Mesenchymal stem cell (in vitro differentiated cells and primary cell): ENCODE results near the gene IFT52.

Source experiments
- DNase-seq: peaks from one replicate; pipeline ENCODE4 v3.0.0-alpha.2; 2013
- H2AFZ ChIP-seq: one replicate; pipeline ENCODE4 v1.6.1; 2013; ENCODE audit warnings: low read depth, mild to moderate bottlenecking, control low read depth, inconsistent platforms, low read length, moderate library complexity
- H2AK5ac ChIP-seq: 2 replicates; pipeline ENCODE4 v1.6.1; 2013; ENCODE audit warnings: low read length, moderate library complexity, mild to moderate bottlenecking, inconsistent platforms; ENCODE audit not compliant: severe bottlenecking
- H2BK120ac ChIP-seq: one replicate; pipeline ENCODE4 v1.6.1; 2013; ENCODE audit warnings: low read depth, mild to moderate bottlenecking, inconsistent platforms, low read length, moderate library complexity
- H2BK12ac ChIP-seq, 2 experiments: one replicate each; pipeline ENCODE4 v1.6.1; 2013; ENCODE audit warnings: inconsistent platforms in 2 of 2, low read length in 2 of 2, mild to moderate bottlenecking in 2 of 2, moderate library complexity in 2 of 2, control low read depth in 1 of 2
- H2BK15ac ChIP-seq: one replicate; pipeline ENCODE4 v1.6.1; 2013; ENCODE audit warnings: mild to moderate bottlenecking, low read depth, inconsistent platforms; ENCODE audit not compliant: poor library complexity, severe bottlenecking
- H2BK5ac ChIP-seq: 2 replicates; pipeline ENCODE4 v1.6.1; 2013; ENCODE audit warnings: low read depth, mild to moderate bottlenecking, low read length, control low read depth, inconsistent platforms; ENCODE audit not compliant: poor library complexity, severe bottlenecking
- H3K14ac ChIP-seq, 2 experiments: one replicate each; pipeline ENCODE4 v1.6.1; 2013; ENCODE audit warnings: inconsistent platforms in 2 of 2, low read length in 2 of 2, control low read depth in 1 of 2, mild to moderate bottlenecking in 1 of 2, moderate library complexity in 1 of 2
- H3K18ac ChIP-seq, 2 experiments: one replicate each; pipeline ENCODE4 v1.6.1; 2013; ENCODE audit warnings: inconsistent platforms in 2 of 2, low read length in 2 of 2, control low read depth in 1 of 2, low read depth in 1 of 2, mild to moderate bottlenecking in 1 of 2
- H3K23ac ChIP-seq, 2 experiments: one replicate each; pipeline ENCODE4 v1.6.1; 2013; ENCODE audit warnings: inconsistent platforms in 2 of 2, low read length in 2 of 2, mild to moderate bottlenecking in 2 of 2, moderate library complexity in 2 of 2, control low read depth in 1 of 2
- H3K27ac ChIP-seq: 2 replicates; pipeline ENCODE4 v1.5.1; 2013; ENCODE audit warnings: mild to moderate bottlenecking, moderate library complexity, low read length, control low read depth, inconsistent platforms; ENCODE audit not compliant: poor library complexity, severe bottlenecking
- H3K27me3 ChIP-seq, 2 experiments: 2 replicates each; pipeline versions ENCODE4 v1.6.1 to v1.7.0; 2013; ENCODE audit warnings: low read length in 2 of 2, mild to moderate bottlenecking in 2 of 2, moderate library complexity in 2 of 2, control low read depth in 1 of 2, inconsistent platforms in 1 of 2; ENCODE audit not compliant: control insufficient read depth in 1 of 2, insufficient read depth in 1 of 2
- H3K36me3 ChIP-seq, 2 experiments: 2 replicates each; pipeline versions ENCODE4 v1.6.1 to v1.7.0; 2013; ENCODE audit warnings: low read length in 2 of 2, control low read depth in 1 of 2, inconsistent platforms in 1 of 2, low read depth in 1 of 2, mild to moderate bottlenecking in 1 of 2; ENCODE audit not compliant: insufficient read depth in 2 of 2, control insufficient read depth in 1 of 2
- H3K4ac ChIP-seq, 2 experiments: one replicate each; pipeline ENCODE4 v1.6.1; 2013; ENCODE audit warnings: inconsistent platforms in 2 of 2, low read length in 2 of 2, mild to moderate bottlenecking in 2 of 2, moderate library complexity in 2 of 2, control low read depth in 1 of 2, low read depth in 1 of 2
- H3K4me1 ChIP-seq: 2 replicates; pipeline ENCODE4 v1.6.1; 2013; ENCODE audit warnings: low read depth, low read length, control low read depth; ENCODE audit not compliant: control insufficient read depth, insufficient read depth
- H3K4me2 ChIP-seq: 2 replicates; pipeline ENCODE4 v1.6.1; 2013; ENCODE audit warnings: low read length, mild to moderate bottlenecking, inconsistent platforms; ENCODE audit not compliant: poor library complexity, severe bottlenecking
- H3K4me3 ChIP-seq, 2 experiments: 2 replicates each; pipeline versions ENCODE4 v1.5.1 to v1.7.0; 2013; ENCODE audit warnings: low read length in 2 of 2, mild to moderate bottlenecking in 2 of 2, control low read depth in 1 of 2, low read depth in 1 of 2; ENCODE audit not compliant: insufficient read depth in 1 of 2
- H3K79me1 ChIP-seq: replicated peaks from 2 replicates; pipeline ENCODE4 v1.6.1; 2013; ENCODE audit warnings: mild to moderate bottlenecking, control low read depth, low read length, inconsistent platforms; ENCODE audit not compliant: poor library complexity, severe bottlenecking
- H3K9ac ChIP-seq: 2 replicates; pipeline ENCODE4 v1.7.0; 2013; ENCODE audit warnings: mild to moderate bottlenecking, low read length, moderate library complexity
- H3K9me3 ChIP-seq: 2 replicates; pipeline ENCODE4 v1.7.0; 2013; ENCODE audit warnings: mild to moderate bottlenecking, low read length; ENCODE audit not compliant: control insufficient read depth
- H4K8ac ChIP-seq: one replicate; pipeline ENCODE4 v1.6.1; 2013; ENCODE audit warnings: inconsistent platforms, mild to moderate bottlenecking, low read length, moderate library complexity
- H4K91ac ChIP-seq: one replicate; pipeline ENCODE4 v1.6.1; 2013; ENCODE audit warnings: mild to moderate bottlenecking, low read length, inconsistent platforms
- WGBS: methylation state at CpG from one replicate; pipeline ENCODE4 v1.1.7; 2013; ENCODE audit warnings: mixed read lengths; 5-methylcytosine and 5-hydroxymethylcytosine counted together

The IFT52 gene

DNA sequence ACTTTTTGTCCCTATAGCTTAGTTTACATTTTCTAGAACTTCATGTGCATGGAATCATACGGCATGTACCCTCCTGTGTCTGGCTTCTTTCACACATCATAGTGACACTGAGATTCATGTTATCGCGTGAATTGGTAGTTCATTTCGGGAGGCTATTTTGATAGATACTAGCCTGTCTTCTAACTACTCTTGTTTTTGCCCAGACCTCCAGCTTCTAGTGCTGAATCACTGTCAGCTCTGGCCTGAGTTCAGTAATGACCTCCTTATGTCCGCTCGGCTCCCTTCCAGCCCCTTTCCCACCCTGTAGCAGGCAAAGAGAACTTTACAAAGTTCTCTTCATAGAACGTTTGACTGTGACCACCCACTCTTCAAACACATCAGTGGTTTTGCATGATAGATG lies 90.2 kb downstream of the IFT52 start:
- no peak for DNase-seq
- no peak overlapping the region for H3K18ac ChIP-seq
- H3K4me1 ChIP-seq: no peaks in the 10 kb centered on the region
- no peaks in the 10 kb centered on the region for H3K9me3 ChIP-seq
- no peak overlapping the region for H4K8ac ChIP-seq
- H2BK12ac ChIP-seq: no peak overlapping the region
- no peak overlapping the region for H4K91ac ChIP-seq
- H3K4me2 ChIP-seq: no peak overlapping the region
- no peaks in the 10 kb centered on the region for H3K27me3 ChIP-seq
- H2BK15ac ChIP-seq: no peak overlapping the region
- H3K4me3 ChIP-seq: no peak overlapping the region
- H2AFZ ChIP-seq: no peak overlapping the region
- no peak overlapping the region for H3K4ac ChIP-seq
- no peak overlapping the region for H2BK5ac ChIP-seq
- no peak overlapping the region for H2AK5ac ChIP-seq
- WGBS: 90% methylated on average over 7 of the region's 7 CpGs
- peaks cover 17% of the 10 kb centered on the region for H3K79me1 ChIP-seq
- no peak overlapping the region for H3K23ac ChIP-seq
- H3K36me3 ChIP-seq: peaks cover 0 to under 1% of the 10 kb centered on the region in 2 experiments
- H3K9ac ChIP-seq: peak overlapping the region; percentile 58
- H2BK120ac ChIP-seq: no peak overlapping the region
- H3K27ac ChIP-seq: no peak overlapping the region
- H3K14ac ChIP-seq: no peak overlapping the region

DNA sequence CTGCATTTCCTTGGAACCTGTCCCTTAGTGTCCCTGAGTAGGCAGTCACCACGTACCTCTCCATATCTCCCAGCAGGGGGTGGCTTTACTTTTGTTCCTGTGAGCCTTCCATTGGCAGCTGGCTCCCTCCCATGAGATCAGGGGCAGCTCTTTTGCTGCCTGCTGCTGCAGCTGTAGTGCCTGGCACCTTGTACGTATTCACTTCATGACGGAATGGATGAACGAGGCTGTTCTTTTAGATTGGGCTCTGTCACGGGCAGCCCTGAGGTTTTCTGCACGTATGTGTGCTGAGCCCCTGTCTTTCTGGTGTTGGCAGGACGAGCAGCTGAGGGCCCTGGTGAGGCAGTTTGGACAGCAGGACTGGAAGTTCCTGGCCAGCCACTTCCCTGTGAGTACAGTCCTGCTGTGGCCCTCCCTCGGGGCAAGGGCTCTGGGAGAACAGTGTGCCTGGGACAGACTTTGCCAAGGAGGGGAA lies 90.8 kb downstream of the IFT52 start:
- Histone ChIP-seq H3K27me3 (no peaks in the 10 kb centered on the region), H3K9ac (peak overlapping the region; percentile 2), H3K27ac (no peak overlapping the region), H3K14ac (no peak overlapping the region), H2BK5ac (no peak overlapping the region), H2BK12ac (no peak overlapping the region), H3K36me3 (peaks cover 0 to 3% of the 10 kb centered on the region in 2 experiments), H2BK15ac (no peak overlapping the region), H3K4me1 (no peaks in the 10 kb centered on the region), H3K18ac (no peak overlapping the region), H2BK120ac (no peak overlapping the region), H3K4ac (no peak overlapping the region), H3K9me3 (no peaks in the 10 kb centered on the region), H3K79me1 (peaks cover 15% of the 10 kb centered on the region), H3K23ac (no peak overlapping the region), H4K8ac (no peak overlapping the region), H3K4me2 (no peak overlapping the region), H4K91ac (no peak overlapping the region), H3K4me3 (peak overlapping the region in 1 of 2 experiments; percentile 7), H2AK5ac (no peak overlapping the region), H2AFZ (no peak overlapping the region)
- peak; percentile 24 for DNase-seq
- 94% methylated on average over 8 of the region's 8 CpGs for WGBS

DNA sequence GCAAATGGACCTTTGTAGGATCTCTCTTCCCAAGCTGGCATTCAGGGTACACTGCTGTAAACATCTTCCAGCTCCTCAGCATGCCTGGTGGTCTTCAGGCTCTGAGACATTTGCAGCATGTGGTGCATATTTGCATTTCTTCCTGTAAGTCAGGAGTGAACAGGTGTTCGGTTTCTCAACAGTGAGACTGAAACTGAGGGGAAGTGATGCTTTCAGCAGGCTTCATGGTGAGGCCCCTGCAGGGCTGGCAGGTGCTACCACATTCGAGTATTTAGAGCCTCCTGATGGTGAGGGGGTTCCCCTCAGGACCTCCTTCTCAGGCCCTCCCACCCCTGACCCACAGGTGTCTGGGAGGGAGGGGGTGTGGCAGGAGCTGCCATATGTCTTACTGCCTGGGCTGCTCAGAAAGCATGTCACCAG lies 91.3 kb downstream of the IFT52 start:
- Histone ChIP-seq H3K18ac (no peak overlapping the region), H3K27me3 (no peaks in the 10 kb centered on the region), H3K23ac (no peak overlapping the region), H2BK12ac (no peak overlapping the region), H2AFZ (no peak overlapping the region), H2BK15ac (no peak overlapping the region), H4K8ac (no peak overlapping the region), H2BK120ac (no peak overlapping the region), H3K4me1 (no peaks in the 10 kb centered on the region), H3K9me3 (no peaks in the 10 kb centered on the region), H3K79me1 (peaks cover 15% of the 10 kb centered on the region), H3K36me3 (peaks cover 0 to 5% of the 10 kb centered on the region in 2 experiments), H3K14ac (no peak overlapping the region), H3K4ac (no peak overlapping the region), H4K91ac (no peak overlapping the region), H2AK5ac (no peak overlapping the region), H3K9ac (peak overlapping the region; percentile 2), H3K4me3 (peak overlapping the region in 1 of 2 experiments; percentile 7), H3K27ac (no peak overlapping the region), H2BK5ac (no peak overlapping the region), H3K4me2 (no peak overlapping the region)
- DNase-seq: no peak
- 100% methylated on average over 1 of the region's 2 CpGs for WGBS

DNA sequence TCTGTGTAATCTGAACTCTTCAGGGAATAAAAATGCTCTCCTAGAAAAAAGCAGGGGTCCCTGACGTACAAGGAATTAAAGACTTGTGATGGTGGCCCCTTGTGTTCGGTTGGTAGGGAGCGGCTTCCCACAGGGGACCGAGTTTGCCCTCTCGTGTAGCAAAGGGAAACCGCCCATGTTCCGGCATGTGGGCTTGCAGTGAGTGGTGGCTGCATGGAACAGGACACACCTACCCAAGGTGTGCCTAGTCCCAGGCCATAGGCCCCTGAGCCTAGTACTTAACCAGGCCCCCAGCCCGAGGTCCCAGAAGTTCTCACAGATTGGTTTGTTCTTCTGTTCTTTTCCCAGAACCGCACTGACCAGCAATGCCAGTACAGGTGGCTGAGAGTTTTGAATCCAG lies 91.7 kb downstream of the IFT52 start:
- peaks cover 15% of the 10 kb centered on the region for H3K79me1 ChIP-seq
- H4K91ac ChIP-seq: no peak overlapping the region
- H3K23ac ChIP-seq: no peak overlapping the region
- H3K14ac ChIP-seq: no peak overlapping the region
- H4K8ac ChIP-seq: no peak overlapping the region
- no peak overlapping the region for H2BK5ac ChIP-seq
- no peaks in the 10 kb centered on the region for H3K9me3 ChIP-seq
- H3K27ac ChIP-seq: no peak overlapping the region
- DNase-seq: no peak
- no peak overlapping the region for H3K4me2 ChIP-seq
- H2BK120ac ChIP-seq: no peak overlapping the region
- H3K9ac ChIP-seq: no peak overlapping the region
- H3K4me1 ChIP-seq: no peaks in the 10 kb centered on the region
- no peak overlapping the region for H2AK5ac ChIP-seq
- H3K4ac ChIP-seq: no peak overlapping the region
- 98% methylated on average over 9 of the region's 9 CpGs for WGBS
- no peak overlapping the region for H2BK15ac ChIP-seq
- H3K18ac ChIP-seq: no peak overlapping the region
- H2BK12ac ChIP-seq: no peak overlapping the region
- H2AFZ ChIP-seq: no peak overlapping the region
- no peak overlapping the region for H3K4me3 ChIP-seq
- no peaks in the 10 kb centered on the region for H3K27me3 ChIP-seq
- H3K36me3 ChIP-seq: peaks cover 0 to 5% of the 10 kb centered on the region in 2 experiments
